ENCODE data around the gene APOL6.

APOL6 gene

GRCh38 chr22:35703861-35704584 lies 55.8 kb downstream of the APOL6 start:
- no peak overlapping the region for H3K27ac ChIP-seq
- no peak for DNase-seq (ENCODE audit: low spot score)
- ChIA-PET CTCF (no interaction called here), POLR2A (ENCODE audit: low non-redundant PET) (no interaction called here)
- TF ChIP-seq, protein P1, sequence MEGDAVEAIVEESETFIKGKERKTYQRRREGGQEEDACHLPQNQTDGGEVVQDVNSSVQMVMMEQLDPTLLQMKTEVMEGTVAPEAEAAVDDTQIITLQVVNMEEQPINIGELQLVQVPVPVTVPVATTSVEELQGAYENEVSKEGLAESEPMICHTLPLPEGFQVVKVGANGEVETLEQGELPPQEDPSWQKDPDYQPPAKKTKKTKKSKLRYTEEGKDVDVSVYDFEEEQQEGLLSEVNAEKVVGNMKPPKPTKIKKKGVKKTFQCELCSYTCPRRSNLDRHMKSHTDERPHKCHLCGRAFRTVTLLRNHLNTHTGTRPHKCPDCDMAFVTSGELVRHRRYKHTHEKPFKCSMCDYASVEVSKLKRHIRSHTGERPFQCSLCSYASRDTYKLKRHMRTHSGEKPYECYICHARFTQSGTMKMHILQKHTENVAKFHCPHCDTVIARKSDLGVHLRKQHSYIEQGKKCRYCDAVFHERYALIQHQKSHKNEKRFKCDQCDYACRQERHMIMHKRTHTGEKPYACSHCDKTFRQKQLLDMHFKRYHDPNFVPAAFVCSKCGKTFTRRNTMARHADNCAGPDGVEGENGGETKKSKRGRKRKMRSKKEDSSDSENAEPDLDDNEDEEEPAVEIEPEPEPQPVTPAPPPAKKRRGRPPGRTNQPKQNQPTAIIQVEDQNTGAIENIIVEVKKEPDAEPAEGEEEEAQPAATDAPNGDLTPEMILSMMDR (conservative IDR thresholded peaks at IDR 0.05; ENCODE audit: low read depth): no peak

GRCh38 chr22:35705141-35705540 lies 56.9 kb downstream of the APOL6 start:
- CTCF ChIA-PET: no interaction called here
- DNase-seq (ENCODE audit: low spot score): peak; percentile 41
- TF ChIP-seq, protein P1 (conservative IDR thresholded peaks at IDR 0.05; ENCODE audit: low read depth): no peak
- POLR2A ChIA-PET (ENCODE audit: low non-redundant PET): no interaction called here
- H3K27ac ChIP-seq: no peak overlapping the region

- POLR2A ChIA-PET (ENCODE audit: low non-redundant PET): no interaction called here
These were observed 60.2 kb downstream of the APOL6 start for GRCh38 chr22:35708453-35708852.

GRCh38 chr22:35708917-35709316 lies 60.7 kb downstream of the APOL6 start:
- DNase-seq (ENCODE audit: low spot score): no peak
- TF ChIP-seq, protein P1 (conservative IDR thresholded peaks at IDR 0.05; ENCODE audit: low read depth): no peak
- no peak overlapping the region for H3K27ac ChIP-seq
- ChIA-PET POLR2A (ENCODE audit: low non-redundant PET) (no interaction called here), CTCF (interaction anchor here (0.6 kb wide), 1 partner anchor 208 kb away, joined by 3 read pairs; no protein-coding TSS in a partner anchor)

More at GRCh38 chr22:35708453-35708852, 60.2 kb downstream of the APOL6 start:
- TF ChIP-seq, protein P1 (conservative IDR thresholded peaks at IDR 0.05; ENCODE audit: low read depth): no peak
- no peak for DNase-seq (ENCODE audit: low spot score)
- CTCF ChIA-PET: interaction anchor here (0.6 kb wide), 1 partner anchor 209 kb away, joined by 3 read pairs; no protein-coding TSS in a partner anchor
- no peak overlapping the region for H3K27ac ChIP-seq

DNA sequence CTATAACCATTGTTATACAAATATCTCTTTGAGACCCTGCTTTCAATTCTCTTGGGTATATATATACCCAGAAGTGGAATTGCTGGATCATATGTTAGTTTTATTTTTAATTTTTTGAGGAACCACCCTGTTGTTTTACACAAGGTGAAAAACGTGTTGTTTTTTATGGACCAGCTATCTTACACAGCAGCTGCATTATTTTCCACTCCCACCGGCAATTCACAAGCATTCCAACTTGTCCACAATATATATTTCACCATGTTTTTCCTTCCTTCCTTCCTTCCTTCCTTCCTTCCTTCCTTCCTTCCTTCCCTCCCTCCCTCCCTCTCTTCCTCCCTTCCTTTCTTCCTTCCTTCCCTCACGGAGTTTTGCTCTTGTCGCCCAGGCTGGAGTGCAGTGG lies 63.1 kb downstream of the APOL6 start:
- no peak for DNase-seq (ENCODE audit: low spot score)
- ChIA-PET CTCF (no interaction called here), POLR2A (ENCODE audit: low non-redundant PET) (no interaction called here)
- TF ChIP-seq, protein P1 (conservative IDR thresholded peaks at IDR 0.05; ENCODE audit: low read depth): no peak
- no peak overlapping the region for H3K27ac ChIP-seq

DNA sequence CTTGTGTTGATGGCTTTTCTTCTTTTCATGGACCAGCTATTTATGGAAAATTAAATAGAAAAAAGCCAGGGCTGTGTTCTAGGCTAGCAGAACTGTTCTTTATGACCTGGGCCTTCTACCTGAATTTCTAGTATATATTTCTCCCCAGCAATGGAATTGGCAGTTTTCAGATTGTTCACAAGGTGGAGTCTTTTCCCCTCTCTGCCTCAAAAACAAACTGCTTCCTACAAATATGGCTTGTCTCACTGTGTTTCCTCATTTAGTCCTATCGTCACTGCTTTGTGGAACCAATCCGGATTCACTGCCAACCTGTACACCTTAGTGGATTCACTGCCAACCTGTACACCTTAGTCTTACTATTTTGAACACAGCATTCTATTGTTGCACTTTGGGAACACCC lies 64.4 kb downstream of the APOL6 start:
- ChIA-PET CTCF (no interaction called here), POLR2A (ENCODE audit: low non-redundant PET) (no interaction called here)
- no peak overlapping the region for H3K27ac ChIP-seq
- TF ChIP-seq, protein P1 (conservative IDR thresholded peaks at IDR 0.05; ENCODE audit: low read depth): no peak
- DNase-seq (ENCODE audit: low spot score): no peak

Measured in RWPE1 (cell line).